HepG2 (cell line): Measurements from ENCODE around the gene ANKRD39. TPM values are rescaled to one million over a fixed set of nuclear protein-coding genes. Genes with fewer than 3 reads are reported as not detected.

ENCODE experiments used
- AKAP8 ChIP-seq: sonication (generic); formaldehyde crosslinking; IDR thresholded peaks from 2 replicates; pipeline ENCODE4 v1.5.1; 2020; ENCODE audit warnings: mild to moderate bottlenecking, missing genetic modification reagents
- ATF7 ChIP-seq, 2 experiments: fragments of 450-650 bp in 1 of 2; sonication (generic) in 1 of 2; formaldehyde crosslinking in 1 of 2; IDR thresholded peaks; 2 replicates each; pipeline versions ENCODE4 v1.4.0 to v1.6.1; 2016 to 2020; ENCODE audit warnings: antibody characterized with exemption in 1 of 2, mild to moderate bottlenecking in 1 of 2, missing genetic modification reagents in 1 of 2
- BORCS8-MEF2B ChIP-seq: sonication (generic); formaldehyde crosslinking; IDR thresholded peaks from 2 replicates; pipeline ENCODE4 v1.8.0; 2022; ENCODE audit warnings: mild to moderate bottlenecking, missing genetic modification reagents
- E2F5 ChIP-seq: sonication (generic); formaldehyde crosslinking; conservative IDR thresholded peaks from 2 replicates; pipeline ENCODE4 v1.4.0; 2020; ENCODE audit warnings: missing genetic modification reagents
- ELF3 ChIP-seq: IDR thresholded peaks from 2 replicates; pipeline ENCODE4 v1.6.1; 2016; ENCODE audit warnings: missing genetic modification reagents, missing compliant biosample characterization
- GZF1 ChIP-seq: sonication (generic); formaldehyde crosslinking; IDR thresholded peaks from 2 replicates; pipeline ENCODE4 v1.5.1; 2020; ENCODE audit warnings: mild to moderate bottlenecking, missing genetic modification reagents
- HES4 ChIP-seq: sonication (generic); formaldehyde crosslinking; IDR thresholded peaks from 2 replicates; pipeline ENCODE4 v1.9.0; 2021; ENCODE audit warnings: mild to moderate bottlenecking, missing genetic modification reagents, borderline replicate concordance
- KLF6 ChIP-seq: IDR thresholded peaks from 2 replicates; pipeline ENCODE4 v1.8.0; 2016; ENCODE audit warnings: missing biosample characterization, missing genetic modification reagents
- KMT2B ChIP-seq: IDR thresholded peaks from 2 replicates; pipeline ENCODE4 v1.6.1; 2016; ENCODE audit warnings: missing genetic modification reagents, missing compliant biosample characterization
- NBN ChIP-seq: fragments of 450-650 bp; conservative IDR thresholded peaks from 2 replicates; pipeline ENCODE4 v1.6.1; 2017
- NR2F1 ChIP-seq, 2 experiments: fragments of 450-650 bp in 1 of 2; formaldehyde crosslinking in 1 of 2; IDR thresholded peaks; 2 replicates each; pipeline versions ENCODE4 v1.5.0 to v1.6.1; 2016 to 2020; ENCODE audit warnings: mild to moderate bottlenecking in 1 of 2, missing compliant biosample characterization in 1 of 2, missing genetic modification reagents in 1 of 2, moderate library complexity in 1 of 2
- POGZ ChIP-seq: sonication (generic); formaldehyde crosslinking; IDR thresholded peaks from 2 replicates; pipeline ENCODE4 v1.4.0; 2020; ENCODE audit warnings: mild to moderate bottlenecking, missing genetic modification reagents
- SP140L ChIP-seq: sonication (generic); formaldehyde crosslinking; IDR thresholded peaks from 2 replicates; pipeline ENCODE4 v1.4.0; 2020; ENCODE audit warnings: missing genetic modification reagents, borderline replicate concordance
- TMF1 ChIP-seq: sonication (generic); formaldehyde crosslinking; IDR thresholded peaks from 2 replicates; pipeline ENCODE4 v1.8.1; 2022; ENCODE audit warnings: low read depth, missing genetic modification reagents
- ZFP82 ChIP-seq: sonication (generic); formaldehyde crosslinking; IDR thresholded peaks from 2 replicates; pipeline ENCODE4 v1.5.1; 2020; ENCODE audit warnings: mild to moderate bottlenecking, missing genetic modification reagents, borderline replicate concordance
- ZNF251 ChIP-seq: sonication (generic); formaldehyde crosslinking; IDR thresholded peaks from 2 replicates; pipeline ENCODE4 v1.9.0; 2021; ENCODE audit warnings: mild to moderate bottlenecking, missing genetic modification reagents
- ZNF317 ChIP-seq: sonication (generic); formaldehyde crosslinking; IDR thresholded peaks from 2 replicates; pipeline ENCODE4 v1.5.0; 2020; ENCODE audit warnings: mild to moderate bottlenecking, missing genetic modification reagents
- ZNF329 ChIP-seq: sonication (generic); formaldehyde crosslinking; IDR thresholded peaks from 2 replicates; pipeline ENCODE4 v1.9.0; 2021; ENCODE audit warnings: low read depth, mild to moderate bottlenecking, missing genetic modification reagents
- ZNF605 ChIP-seq: sonication (generic); formaldehyde crosslinking; IDR thresholded peaks from 2 replicates; pipeline ENCODE4 v1.8.0; 2022; ENCODE audit warnings: mild to moderate bottlenecking, missing genetic modification reagents
- ZNF704 ChIP-seq: sonication (generic); formaldehyde crosslinking; IDR thresholded peaks from 2 replicates; pipeline ENCODE4 v1.8.1; 2023; ENCODE audit warnings: mild to moderate bottlenecking, inconsistent platforms, moderate library complexity, missing genetic modification reagents, borderline replicate concordance
- polyA plus RNA-seq, 8 experiments: library from polyadenylated mRNA; depleted of rRNA in 3 of 8; stranded (reverse) in 7 of 8; unstranded in 1 of 8; fragments of >200 nt; fragmentation: Illumina TruSeq in 4 of 8; extraction: Trizol in 4 of 8; gene quantifications; 2 replicates each; pipeline versions ENCODE4 v1.2.1 to v1.2.3, GENCODE V29; 2011 to 2016; ENCODE audit warnings: low read depth in 4 of 8, missing spikeins in 1 of 8, mixed read lengths in 1 of 8; ENCODE audit not compliant: insufficient read depth in 1 of 8
- total RNA-seq, 5 experiments: library from RNA; depleted of rRNA; stranded (reverse); fragments of >200 nt; fragmentation: Illumina TruSeq; extraction: Trizol; gene quantifications; 2 replicates each; pipeline ENCODE4 v1.2.3, GENCODE V29; 2016; ENCODE audit warnings: low read depth in 1 of 5
- TF ChIP-seq, protein P1 (sequence below): sonication (generic); formaldehyde crosslinking; IDR thresholded peaks from 2 replicates; pipeline ENCODE4 v1.4.0; 2020; ENCODE audit warnings: missing genetic modification reagents
- TF ChIP-seq, protein P2 (sequence below): sonication (generic); formaldehyde crosslinking; IDR thresholded peaks from 2 replicates; pipeline ENCODE4 v1.4.0; 2020; ENCODE audit warnings: mild to moderate bottlenecking, low read depth, missing genetic modification reagents
- TF ChIP-seq, protein P3 (sequence below): IDR thresholded peaks from 2 replicates; pipeline ENCODE4 v1.6.1; 2016; ENCODE audit warnings: low read depth

Gene ANKRD39
- total and polyA plus RNA-seq, 2 of the 13 experiments (the other 11 are each of a cell fraction or from before 2014, with no cell fraction given) = 23.2 to 24.8 TPM

DNA sequence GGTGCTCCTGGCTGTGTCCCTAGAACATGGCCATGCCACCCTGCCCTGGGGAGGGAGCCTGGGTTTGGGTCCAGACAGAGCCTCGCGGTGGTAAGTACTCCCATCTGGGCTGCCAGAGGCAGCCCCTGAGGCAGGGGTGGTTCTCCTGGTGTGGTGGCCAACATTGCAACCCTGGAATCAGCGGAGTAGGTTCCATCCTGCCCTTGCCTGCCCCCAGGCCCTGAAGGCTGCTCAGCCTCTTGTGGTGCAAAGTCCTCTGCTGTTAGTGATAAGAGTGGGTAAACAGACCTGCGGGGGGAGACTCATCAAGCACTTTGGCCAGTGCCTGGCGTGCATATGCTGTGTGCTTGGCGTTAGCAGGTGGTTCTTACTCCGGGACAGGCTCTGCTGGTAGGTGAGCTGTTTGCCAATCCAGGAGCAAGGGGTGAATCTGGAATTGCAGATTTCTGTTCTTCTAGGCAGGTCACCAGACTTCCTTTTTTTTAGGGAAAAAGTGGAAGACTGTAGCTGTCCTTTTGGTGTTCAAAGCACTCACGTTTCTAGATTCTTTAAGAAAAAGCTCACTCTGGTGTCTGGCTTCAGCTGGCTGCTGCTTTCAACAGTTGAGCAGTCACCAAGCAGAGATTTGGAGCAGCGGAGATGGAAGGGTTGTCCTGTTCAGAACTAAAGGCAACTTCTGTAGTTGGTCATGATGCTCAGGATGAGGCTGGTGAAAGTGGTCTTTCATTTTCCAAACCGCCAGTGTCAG, 38.5 kb downstream of the ANKRD39 start (continued):
- TF ChIP-seq KMT2B (CRISPR knock-in tag) (peak; percentile 83), AKAP8 (CRISPR knock-in tag) (peak; percentile 89), HES4 (CRISPR knock-in tag) (no peak), TMF1 (CRISPR knock-in tag) (no peak; the same call in 1 of the 2 replicates), ZNF251 (CRISPR knock-in tag) (no peak), ELF3 (CRISPR knock-in tag) (peak; percentile 90), ZFP82 (CRISPR knock-in tag) (no peak), ZNF329 (CRISPR knock-in tag) (0 out of 2 replicates have a peak, but pooled peaks have one; percentile 47), ZNF605 (CRISPR knock-in tag) (peak; percentile 69), ZNF317 (CRISPR knock-in tag) (no peak), NR2F1 (CRISPR knock-in tag; IDR thresholded peaks at IDR 0.05) (peak in 1 of 2 experiments; percentile 73; a peak in 2 of 4 replicates), E2F5 (CRISPR knock-in tag) (no peak), NBN (no peak), GZF1 (CRISPR knock-in tag) (peak; percentile 77), ZNF704 (no peak; the same call in 1 of the 2 replicates), POGZ (CRISPR knock-in tag) (peak; percentile 80; the same call in 1 of the 2 replicates), SP140L (CRISPR knock-in tag) (peak; percentile 88; the same call in 1 of the 2 replicates), KLF6 (CRISPR knock-in tag) (peak; percentile 85; the same call in 1 of the 2 replicates), BORCS8-MEF2B (CRISPR knock-in tag) (peak; percentile 87), ATF7 (IDR thresholded peaks at IDR 0.05) (no peak), ATF7 (CRISPR knock-in tag; IDR thresholded peaks at IDR 0.05) (peak; percentile 54; the same call in 1 of the 2 replicates)
- TF ChIP-seq, protein P1, sequence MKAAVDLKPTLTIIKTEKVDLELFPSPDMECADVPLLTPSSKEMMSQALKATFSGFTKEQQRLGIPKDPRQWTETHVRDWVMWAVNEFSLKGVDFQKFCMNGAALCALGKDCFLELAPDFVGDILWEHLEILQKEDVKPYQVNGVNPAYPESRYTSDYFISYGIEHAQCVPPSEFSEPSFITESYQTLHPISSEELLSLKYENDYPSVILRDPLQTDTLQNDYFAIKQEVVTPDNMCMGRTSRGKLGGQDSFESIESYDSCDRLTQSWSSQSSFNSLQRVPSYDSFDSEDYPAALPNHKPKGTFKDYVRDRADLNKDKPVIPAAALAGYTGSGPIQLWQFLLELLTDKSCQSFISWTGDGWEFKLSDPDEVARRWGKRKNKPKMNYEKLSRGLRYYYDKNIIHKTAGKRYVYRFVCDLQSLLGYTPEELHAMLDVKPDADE (CRISPR knock-in tag) = no peak
- TF ChIP-seq, protein P2, sequence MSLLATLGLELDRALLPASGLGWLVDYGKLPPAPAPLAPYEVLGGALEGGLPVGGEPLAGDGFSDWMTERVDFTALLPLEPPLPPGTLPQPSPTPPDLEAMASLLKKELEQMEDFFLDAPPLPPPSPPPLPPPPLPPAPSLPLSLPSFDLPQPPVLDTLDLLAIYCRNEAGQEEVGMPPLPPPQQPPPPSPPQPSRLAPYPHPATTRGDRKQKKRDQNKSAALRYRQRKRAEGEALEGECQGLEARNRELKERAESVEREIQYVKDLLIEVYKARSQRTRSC (CRISPR knock-in tag) = no peak
- TF ChIP-seq, protein P3, sequence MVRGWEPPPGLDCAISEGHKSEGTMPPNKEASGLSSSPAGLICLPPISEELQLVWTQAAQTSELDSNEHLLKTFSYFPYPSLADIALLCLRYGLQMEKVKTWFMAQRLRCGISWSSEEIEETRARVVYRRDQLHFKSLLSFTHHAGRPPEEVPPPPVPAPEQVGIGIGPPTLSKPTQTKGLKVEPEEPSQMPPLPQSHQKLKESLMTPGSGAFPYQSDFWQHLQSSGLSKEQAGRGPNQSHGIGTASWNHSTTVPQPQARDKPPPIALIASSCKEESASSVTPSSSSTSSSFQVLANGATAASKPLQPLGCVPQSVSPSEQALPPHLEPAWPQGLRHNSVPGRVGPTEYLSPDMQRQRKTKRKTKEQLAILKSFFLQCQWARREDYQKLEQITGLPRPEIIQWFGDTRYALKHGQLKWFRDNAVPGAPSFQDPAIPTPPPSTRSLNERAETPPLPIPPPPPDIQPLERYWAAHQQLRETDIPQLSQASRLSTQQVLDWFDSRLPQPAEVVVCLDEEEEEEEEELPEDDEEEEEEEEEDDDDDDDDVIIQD = peak; percentile 89
